Right ventricle myocardium superior (tissue), 1 donor: ENCODE measurements around the gene ZIC2. TPM values are rescaled to one million over a fixed set of nuclear protein-coding genes. Genes with fewer than 3 reads are reported as not detected.

Experiments used
- ATAC-seq: fragments of 200-7000 bp; cut with Tn5 transposase; one replicate; pipeline ENCODE4 v1.9.1; 2020; ENCODE audit warnings: mild to moderate bottlenecking; ENCODE audit not compliant: poor library complexity
- DNase-seq: peaks from one replicate; pipeline ENCODE4 v3.0.0-alpha.2; 2020
- intact Hi-C: fragments of 100-400 bp; cut with DNase I; formaldehyde crosslinking; loops from one replicate; pipeline ENCODE4 v1.11.2; 2022
- total RNA-seq: library from RNA; stranded (reverse); fragmentation: NEBNext Ultra II Directional; extraction: Animal tissue kit (Norgen Biotek cat#: 25700); gene quantifications from one replicate; pipeline ENCODE4 v1.2.1, GENCODE V29; 2021
- donor health status: DM: no; HTN: yes; CAD: no; lungs with severe emphysema.

ZIC2 gene
- total RNA-seq, 1 donor from 2014 or later: not detected

GRCh38 chr13:99971576-99972189 is 9.9 kb upstream of the ZIC2 start, which contains the start of gene ZIC5:
Gene ZIC5, minus strand, starts transcription at chr13:99971767. Its CDS starts 164 bp downstream, at chr13:99971603.
- intact Hi-C loops: no loop called here
- DNase-seq: no peak
- no peak for ATAC-seq

GRCh38 chr13:99972190-99972731 is 9.3 kb upstream of the ZIC2 start:
- DNase-seq (no peak), ATAC-seq (no peak)
- intact Hi-C loops: no loop called here

GRCh38 chr13:99973163-99973807 is 8.3 kb upstream of the ZIC2 start:
- ATAC-seq (no peak), DNase-seq (no peak)
- intact Hi-C loops: no loop called here

- ATAC-seq: no peak
- intact Hi-C loops: no loop called here
- no peak for DNase-seq
Measured at GRCh38 chr13:99973808-99974185, 7.8 kb upstream of the ZIC2 start.

GRCh38 chr13:99974296-99974938 is 7.2 kb upstream of the ZIC2 start:
- DNase-seq: no peak
- intact Hi-C loops: no loop called here
- ATAC-seq: no peak

- intact Hi-C loops: no loop called here
- DNase-seq (no peak), ATAC-seq (no peak)
Measured at GRCh38 chr13:99974939-99975561, 6.5 kb upstream of the ZIC2 start.

- intact Hi-C loops: no loop called here
- DNase-seq: no peak
Measured at GRCh38 chr13:99975626-99976025, 6.0 kb upstream of the ZIC2 start.

GRCh38 chr13:99976575-99976974 is 5.0 kb upstream of the ZIC2 start:
- ATAC-seq (no peak), DNase-seq (no peak)
- intact Hi-C loops: no loop called here

More at GRCh38 chr13:99975626-99976025, 6.0 kb upstream of the ZIC2 start:
- ATAC-seq: no peak

- intact Hi-C loops: no loop called here
- DNase-seq: no peak
- no peak for ATAC-seq
Measured at GRCh38 chr13:99977334-99977911, 4.2 kb upstream of the ZIC2 start.

GRCh38 chr13:99977912-99978798 is 3.4 kb upstream of the ZIC2 start:
- DNase-seq (no peak), ATAC-seq (no peak)
- intact Hi-C loops: no loop called here

- no peak for DNase-seq
- intact Hi-C loops: no loop called here
- no peak for ATAC-seq
Measured at GRCh38 chr13:99978799-99979452, 2.7 kb upstream of the ZIC2 start.

GRCh38 chr13:99979453-99980200 is 2.0 kb upstream of the ZIC2 start:
- DNase-seq (peak; percentile 38), ATAC-seq (no peak)
- intact Hi-C loops: no loop called here

GRCh38 chr13:99980201-99980823 is 1.3 kb upstream of the ZIC2 start:
- peak; percentile 96 for ATAC-seq
- peak; percentile 66 for DNase-seq
- intact Hi-C loops: no loop called here

GRCh38 chr13:99980824-99981734 is 505 bp upstream of the ZIC2 start:
- intact Hi-C loops: no loop called here
- ATAC-seq (peak; percentile 37), DNase-seq (peak; percentile 38)

GRCh38 chr13:99982036-99982730 is 599 bp downstream of the ZIC2 start:
- ATAC-seq (no peak), DNase-seq (peak; percentile 36)
- intact Hi-C loops: no loop called here
